ENCODE data around the gene ZFP57. TPM values are rescaled to one million over a fixed set of nuclear protein-coding genes. Genes with fewer than 3 reads are reported as not detected.

Gene ZFP57
- total RNA-seq, 4 donors from 2014 or later: 0.76 TPM; not detected in 3

Other genes with a start within 250 kb of the ZFP57 start
- not detected for gene OR10C1, start 241.8 kb downstream of the ZFP57 start, total RNA-seq
- gene OR11A1, start 224.1 kb downstream of the ZFP57 start, total RNA-seq: not detected
- not detected for gene OR2H1, start 224.0 kb downstream of the ZFP57 start, total RNA-seq
- gene MAS1L, start 193.2 kb downstream of the ZFP57 start, total RNA-seq: not detected
- not detected for gene UBD, start 121.4 kb downstream of the ZFP57 start, total RNA-seq
- not detected for gene OR2H2, start 96.0 kb downstream of the ZFP57 start, total RNA-seq
- gene GABBR1, start 48.0 kb downstream of the ZFP57 start, total RNA-seq: 10 to 100 TPM; 16.4 to 78.1 (median 31.1) TPM
- gene MOG, start 24.1 kb downstream of the ZFP57 start, total RNA-seq: not detected
- 100 to 1,000 TPM in 1 of 4 donors, 10 to 100 TPM in 3; 25.6 to 162 (median 62.2) TPM for gene HLA-F, start 42.3 kb upstream of the ZFP57 start, total RNA-seq
- gene HLA-G, start 146.7 kb upstream of the ZFP57 start, total RNA-seq: 1 to 10 TPM in 1 of 4 donors, under 1 TPM in 1, not detected in 2; 0.80 to 1.1 TPM

All from suprapubic skin (tissue), 4 donors.